IMR-90 (cell line): ENCODE data around the gene SLC5A1. TPM values are rescaled to one million over a fixed set of nuclear protein-coding genes. Genes with fewer than 3 reads are reported as not detected.

Experiments
- ATAC-seq: fragments of 200-7000 bp; cut with Tn5 transposase; 2 replicates; pipeline ENCODE4 v1.9.1; 2020; ENCODE audit warnings: low read depth, mild to moderate bottlenecking, moderate library complexity
- BruUV-seq: library from RNA; stranded (reverse); fragments of 400-500 nt; replicated peaks from 2 replicates; lab custom pipeline; 2021; lab: Mats Ljungman, UMichigan
- CTCF ChIA-PET: fragments of 300-600 bp; formaldehyde crosslinking; extraction: SDS; loops from one replicate; lab custom pipeline; 2021; ENCODE audit warnings: antibody characterized with exemption; lab: Yijun Ruan, JAX
- POLR2A ChIA-PET: fragments of 300-600 bp; sonication (Branson Sonifier 250); formaldehyde crosslinking; loops from one replicate; lab custom pipeline; 2022; ENCODE audit warnings: antibody characterized with exemption; ENCODE audit not compliant: unreplicated experiment; lab: Charles Lee
- DNase-seq: peaks from one replicate; pipeline ENCODE4 v3.0.0; 2013
- H2AFZ ChIP-seq: replicated peaks from 2 replicates; pipeline ENCODE3; 2013; ENCODE audit warnings: low read length, mild to moderate bottlenecking; ENCODE audit not compliant: poor library complexity
- H2AK5ac ChIP-seq: 2 replicates; pipeline ENCODE4 v1.6.1; 2013; ENCODE audit warnings: low read depth, low read length, inconsistent platforms
- H2AK9ac ChIP-seq: replicated peaks from 2 replicates; pipeline ENCODE3; 2013; ENCODE audit warnings: mild to moderate bottlenecking, low read depth, low read length, moderate library complexity; ENCODE audit not compliant: poor library complexity
- H2BK120ac ChIP-seq: 2 replicates; pipeline ENCODE4 v1.6.1; 2013; ENCODE audit warnings: low read depth, low read length, inconsistent platforms
- H2BK15ac ChIP-seq: 3 replicates; pipeline ENCODE4 v1.6.1; 2013; ENCODE audit warnings: low read depth, low read length, inconsistent platforms
- H2BK20ac ChIP-seq: 2 replicates; pipeline ENCODE4 v1.6.1; 2013; ENCODE audit warnings: low read depth, mild to moderate bottlenecking, inconsistent platforms, low read length, moderate library complexity
- H2BK5ac ChIP-seq: 2 replicates; pipeline ENCODE4 v1.6.1; 2013; ENCODE audit warnings: mild to moderate bottlenecking, low read depth, low read length, inconsistent platforms; ENCODE audit not compliant: poor library complexity, severe bottlenecking
- H3K14ac ChIP-seq: replicated peaks from 2 replicates; pipeline ENCODE4 v1.6.1; 2013; ENCODE audit warnings: low read depth, low read length, inconsistent platforms
- H3K18ac ChIP-seq: 2 replicates; pipeline ENCODE4 v1.6.1; 2013; ENCODE audit warnings: low read depth, low read length, control low read depth
- H3K23ac ChIP-seq: 2 replicates; pipeline ENCODE4 v1.6.1; 2013; ENCODE audit warnings: low read depth, low read length, inconsistent platforms
- H3K27ac ChIP-seq: 2 replicates; pipeline ENCODE4 v1.5.1; 2013; ENCODE audit warnings: mild to moderate bottlenecking, control low read depth, low read length; ENCODE audit not compliant: insufficient read depth
- H3K27me3 ChIP-seq: 2 replicates; pipeline ENCODE4 v1.6.1; 2013; ENCODE audit warnings: low read length; ENCODE audit not compliant: control insufficient read depth, insufficient read depth
- H3K36me3 ChIP-seq: 2 replicates; pipeline ENCODE4 v1.6.1; 2013; ENCODE audit warnings: low read length, mixed read lengths; ENCODE audit not compliant: control insufficient read depth, insufficient read depth
- H3K4ac ChIP-seq: 2 replicates; pipeline ENCODE4 v1.6.1; 2013; ENCODE audit warnings: low read depth, low read length, inconsistent platforms
- H3K4me1 ChIP-seq: 2 replicates; pipeline ENCODE4 v1.6.1; 2013; ENCODE audit warnings: low read length, mixed read lengths; ENCODE audit not compliant: control insufficient read depth, insufficient read depth
- H3K4me2 ChIP-seq: 2 replicates; pipeline ENCODE4 v1.6.1; 2013; ENCODE audit warnings: low read depth, mild to moderate bottlenecking, control low read depth, low read length, moderate library complexity
- H3K4me3 ChIP-seq: 2 replicates; pipeline ENCODE4 v1.5.1; 2013; ENCODE audit warnings: low read depth, mild to moderate bottlenecking, control low read depth, low read length, moderate library complexity; ENCODE audit not compliant: insufficient read depth
- H3K56ac ChIP-seq: 2 replicates; pipeline ENCODE4 v1.6.1; 2013; ENCODE audit warnings: low read length, inconsistent platforms; ENCODE audit not compliant: insufficient read depth; ENCODE audit errors: extremely low read depth
- H3K79me1 ChIP-seq, 2 experiments: 2 replicates each; pipeline ENCODE4 v1.6.1; 2013; ENCODE audit warnings: low read length in 2 of 2, inconsistent platforms in 1 of 2, low read depth in 1 of 2
- H3K9ac ChIP-seq: 2 replicates; pipeline ENCODE4 v1.6.1; 2013; ENCODE audit warnings: low read depth, low read length, control low read depth
- H3K9me1 ChIP-seq: 2 replicates; pipeline ENCODE4 v1.6.1; 2013; ENCODE audit warnings: low read length, inconsistent platforms; ENCODE audit not compliant: insufficient read depth
- H3K9me3 ChIP-seq: 2 replicates; pipeline ENCODE4 v1.6.1; 2013; ENCODE audit warnings: low read length; ENCODE audit not compliant: control insufficient read depth, insufficient read depth
- H4K20me1 ChIP-seq: 2 replicates; pipeline ENCODE4 v1.6.1; 2013; ENCODE audit warnings: low read length, inconsistent platforms; ENCODE audit not compliant: insufficient read depth
- H4K5ac ChIP-seq: 2 replicates; pipeline ENCODE4 v1.6.1; 2013; ENCODE audit warnings: mild to moderate bottlenecking, low read depth, low read length, control low read depth
- H4K8ac ChIP-seq, 2 experiments: 2 replicates each; pipeline ENCODE4 v1.6.1; 2013; ENCODE audit warnings: low read depth in 2 of 2, low read length in 2 of 2, control low read depth in 1 of 2, inconsistent platforms in 1 of 2
- H4K91ac ChIP-seq: 2 replicates; pipeline ENCODE4 v1.6.1; 2013; ENCODE audit warnings: low read depth, low read length, inconsistent platforms; ENCODE audit not compliant: insufficient read depth
- BHLHE40 ChIP-seq: fragments of 150-350 bp; IDR thresholded peaks from 2 replicates; pipeline ENCODE4 v1.6.1; 2016; ENCODE audit warnings: mild to moderate bottlenecking, low read depth, low read length
- CHD1 ChIP-seq: IDR thresholded peaks from 2 replicates; pipeline ENCODE4 v1.6.1; 2012; ENCODE audit warnings: low read depth, low read length, improper control_type of control experiment
- ELK1 ChIP-seq: fragments of 150-350 bp; IDR thresholded peaks from 2 replicates; pipeline ENCODE4 v1.6.1; 2016; ENCODE audit warnings: low read depth, mild to moderate bottlenecking, low read length, moderate library complexity, borderline replicate concordance
- FOS ChIP-seq: fragments of 150-350 bp; IDR thresholded peaks from 2 replicates; pipeline ENCODE4 v1.6.1; 2016; ENCODE audit warnings: low read depth, low read length
- MAFK ChIP-seq: IDR thresholded peaks from 2 replicates; pipeline ENCODE4 v1.6.1; 2012; ENCODE audit warnings: low read depth, low read length, improper control_type of control experiment
- MAZ ChIP-seq: IDR thresholded peaks from 2 replicates; pipeline ENCODE4 v1.6.1; 2012; ENCODE audit warnings: low read depth, mild to moderate bottlenecking, low read length, improper control_type of control experiment, moderate library complexity, borderline replicate concordance
- MXI1 ChIP-seq: IDR thresholded peaks from 2 replicates; pipeline ENCODE4 v1.6.1; 2012; ENCODE audit warnings: low read depth, mild to moderate bottlenecking, low read length, moderate library complexity, borderline replicate concordance
- NFE2L2 ChIP-seq: fragments of 150-350 bp; IDR thresholded peaks from 2 replicates; pipeline ENCODE4 v1.6.1; 2016; ENCODE audit warnings: low read depth, mild to moderate bottlenecking, low read length
- POLR2A ChIP-seq: IDR thresholded peaks from 2 replicates; pipeline ENCODE4 v1.6.1; 2012; ENCODE audit warnings: mild to moderate bottlenecking, low read depth, low read length
- RAD21 ChIP-seq: IDR thresholded peaks from 2 replicates; pipeline ENCODE4 v1.6.1; 2012; ENCODE audit warnings: low read length, improper control_type of control experiment
- RCOR1 ChIP-seq: IDR thresholded peaks from 2 replicates; pipeline ENCODE4 v1.6.1; 2012; ENCODE audit warnings: mild to moderate bottlenecking, low read length, improper control_type of control experiment; ENCODE audit not compliant: insufficient replicate concordance
- RFX5 ChIP-seq: IDR thresholded peaks from 2 replicates; pipeline ENCODE4 v1.8.0; 2012; ENCODE audit warnings: low read depth, mild to moderate bottlenecking, low read length, moderate library complexity
- SMC3 ChIP-seq: fragments of 150-350 bp; IDR thresholded peaks from 2 replicates; pipeline ENCODE4 v1.6.1; 2016; ENCODE audit warnings: low read depth, mild to moderate bottlenecking, antibody characterized with exemption, low read length, moderate library complexity
- USF2 ChIP-seq: fragments of 150-350 bp; IDR thresholded peaks from 2 replicates; pipeline ENCODE4 v1.6.1; 2017; ENCODE audit warnings: mild to moderate bottlenecking, antibody characterized with exemption, low read length, low read depth
- whole genome bisulfite sequencing, 2 experiments: methylation state at CpG; one replicate each; pipeline versions ENCODE4 v1.1.5 to v1.1.7; 2013; ENCODE audit warnings: missing lambda C conversion rate in 2 of 2; ENCODE audit not compliant: insufficient read length in 1 of 2; ENCODE audit errors: extremely low coverage in 2 of 2; 5-methylcytosine and 5-hydroxymethylcytosine counted together
- dilution Hi-C: fragments of 300-500 bp; cut with HindIII; formaldehyde crosslinking; loops from one replicate; pipeline ENCODE4 v1.14.3; 2018; ENCODE audit warnings: low sequenced_read_pairs; ENCODE audit not compliant: unreplicated experiment
- in situ Hi-C: fragments of 300-500 bp; cut with MboI; formaldehyde crosslinking; loops from 3 replicates; pipeline ENCODE4 v1.14.3; 2019; ENCODE audit warnings: low sequenced_read_pairs, inconsistent platforms, mixed read lengths
- intact Hi-C: fragments of 100-400 bp; cut with micrococcal nuclease; formaldehyde crosslinking; loops from 2 replicates; pipeline ENCODE4 v1.10.0; 2022
- polyA plus RNA-seq, 3 experiments: library from polyadenylated mRNA; depleted of rRNA; stranded (reverse); fragments of >200 nt; gene quantifications; 2 replicates each; pipeline ENCODE4 v1.2.3, GENCODE V29; 2012; ENCODE audit warnings: low replicate concordance in 1 of 3
- total RNA-seq: library from RNA; depleted of rRNA; stranded (reverse); fragments of >200 nt; gene quantifications from 2 replicates; pipeline ENCODE4 v1.2.3, GENCODE V29; 2012
- TF ChIP-seq, protein P1 (sequence below): conservative IDR thresholded peaks from 2 replicates; pipeline ENCODE4 v1.5.1; 2012; ENCODE audit warnings: mild to moderate bottlenecking, low read depth, low read length, improper control_type of control experiment

The SLC5A1 gene
- total and polyA plus RNA-seq, 2 of the 4 experiments (the other 2 are of a cell fraction): not detected

DNA sequence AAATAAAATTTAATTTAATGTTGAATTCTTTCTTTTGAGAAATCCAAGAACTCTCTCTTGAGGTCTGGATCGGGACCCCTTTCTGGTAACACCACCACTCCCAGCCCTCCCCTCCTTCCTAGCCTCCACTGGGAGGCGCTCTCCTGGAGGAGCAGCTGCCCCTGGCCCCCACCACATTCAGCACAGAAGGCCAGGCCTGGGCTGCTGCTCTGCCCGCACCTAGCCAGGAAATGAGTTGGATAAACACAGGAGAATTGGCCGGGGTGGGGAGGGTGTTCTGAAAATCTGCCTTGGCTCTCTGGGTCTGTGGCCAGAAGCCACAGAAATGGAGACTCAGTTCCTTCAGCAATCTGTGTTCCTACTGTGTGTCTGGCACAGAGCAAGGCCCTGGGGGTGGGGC is 84.8 kb downstream of the SLC5A1 start:
- DNase-seq (no peak), ATAC-seq (no peak)
- TF ChIP-seq CHD1 (no peak), NFE2L2 (no peak), SMC3 (no peak), BHLHE40 (no peak), MAZ (no peak), RAD21 (no peak), POLR2A (no peak), FOS (no peak), RFX5 (no peak), USF2 (no peak), MAFK (no peak), ELK1 (no peak), MXI1 (no peak), RCOR1 (no peak)
- TF ChIP-seq, protein P1, sequence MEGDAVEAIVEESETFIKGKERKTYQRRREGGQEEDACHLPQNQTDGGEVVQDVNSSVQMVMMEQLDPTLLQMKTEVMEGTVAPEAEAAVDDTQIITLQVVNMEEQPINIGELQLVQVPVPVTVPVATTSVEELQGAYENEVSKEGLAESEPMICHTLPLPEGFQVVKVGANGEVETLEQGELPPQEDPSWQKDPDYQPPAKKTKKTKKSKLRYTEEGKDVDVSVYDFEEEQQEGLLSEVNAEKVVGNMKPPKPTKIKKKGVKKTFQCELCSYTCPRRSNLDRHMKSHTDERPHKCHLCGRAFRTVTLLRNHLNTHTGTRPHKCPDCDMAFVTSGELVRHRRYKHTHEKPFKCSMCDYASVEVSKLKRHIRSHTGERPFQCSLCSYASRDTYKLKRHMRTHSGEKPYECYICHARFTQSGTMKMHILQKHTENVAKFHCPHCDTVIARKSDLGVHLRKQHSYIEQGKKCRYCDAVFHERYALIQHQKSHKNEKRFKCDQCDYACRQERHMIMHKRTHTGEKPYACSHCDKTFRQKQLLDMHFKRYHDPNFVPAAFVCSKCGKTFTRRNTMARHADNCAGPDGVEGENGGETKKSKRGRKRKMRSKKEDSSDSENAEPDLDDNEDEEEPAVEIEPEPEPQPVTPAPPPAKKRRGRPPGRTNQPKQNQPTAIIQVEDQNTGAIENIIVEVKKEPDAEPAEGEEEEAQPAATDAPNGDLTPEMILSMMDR: no peak
- H3K79me1 ChIP-seq: no peaks in the 10 kb centered on the region
- H2BK20ac ChIP-seq: no peak overlapping the region
- H3K4me2 ChIP-seq: no peak overlapping the region
- H3K27me3 ChIP-seq: no peaks in the 10 kb centered on the region; the same call in 1 of the 2 replicates
- WGBS, 2 experiments: no CpG with 5 or more reads among the region's 4 CpGs
- no peak overlapping the region for H3K4ac ChIP-seq
- H4K20me1 ChIP-seq: no peaks in the 10 kb centered on the region
- H3K9ac ChIP-seq: no peak overlapping the region
- no peaks in the 10 kb centered on the region for H3K4me1 ChIP-seq
- ChIA-PET CTCF (no interaction called here), POLR2A (no interaction called here)
- no TSS peak for BruUV-seq
- H3K23ac ChIP-seq: no peak overlapping the region
- H4K91ac ChIP-seq: no peak overlapping the region
- H2BK120ac ChIP-seq: no peak overlapping the region
- H3K36me3 ChIP-seq: no peaks in the 10 kb centered on the region
- no peak overlapping the region for H4K8ac ChIP-seq
- H3K56ac ChIP-seq: no peak overlapping the region
- H2AK9ac ChIP-seq: no peak overlapping the region
- dilution Hi-C loops (no loop called here), in situ Hi-C loops (no loop called here), intact Hi-C loops (no loop called here)
- H2AK5ac ChIP-seq: no peak overlapping the region
- H2BK15ac ChIP-seq: no peak overlapping the region
- no peak overlapping the region for H4K5ac ChIP-seq
- H2AFZ ChIP-seq: no peak overlapping the region
- H3K9me3 ChIP-seq: no peaks in the 10 kb centered on the region
- no peak overlapping the region for H3K14ac ChIP-seq
- no peaks in the 10 kb centered on the region for H3K9me1 ChIP-seq
- no peak overlapping the region for H2BK5ac ChIP-seq
- H3K27ac ChIP-seq: no peak overlapping the region
- H3K18ac ChIP-seq: no peak overlapping the region
- no peak overlapping the region for H3K4me3 ChIP-seq
